Osteoblast (primary cell): Measurements from ENCODE around the gene KLK4. TPM values are rescaled to one million over a fixed set of nuclear protein-coding genes. Genes with fewer than 3 reads are reported as not detected.

Experiments used
- DNase-seq: peaks from one replicate; pipeline ENCODE4 v3.0.0; 2011; ENCODE audit warnings: low spot score, mixed read lengths; ENCODE audit not compliant: insufficient read length; ENCODE audit errors: missing footprints
- H2AFZ ChIP-seq: 2 replicates; pipeline ENCODE4 v1.6.0; 2011; ENCODE audit warnings: mild to moderate bottlenecking, low read length
- H3K27ac ChIP-seq: 2 replicates; pipeline ENCODE4 v1.5.1; 2011; ENCODE audit warnings: mild to moderate bottlenecking, low read depth, low read length, moderate library complexity
- H3K27me3 ChIP-seq: 2 replicates; pipeline ENCODE4 v1.6.0; 2012; ENCODE audit warnings: mild to moderate bottlenecking, control low read depth, inconsistent platforms, low read length, moderate library complexity; ENCODE audit not compliant: insufficient read depth
- H3K36me3 ChIP-seq: 2 replicates; pipeline ENCODE4 v1.5.1; 2011; ENCODE audit warnings: mild to moderate bottlenecking, low read length, control low read depth, moderate library complexity; ENCODE audit not compliant: insufficient read depth
- H3K4me1 ChIP-seq: 2 replicates; pipeline ENCODE4 v1.5.1; 2011; ENCODE audit warnings: mild to moderate bottlenecking, low read length, control low read depth, moderate library complexity; ENCODE audit not compliant: insufficient read depth
- H3K4me2 ChIP-seq: 2 replicates; pipeline ENCODE4 v1.6.0; 2011; ENCODE audit warnings: mild to moderate bottlenecking, low read length; ENCODE audit not compliant: insufficient read depth
- H3K4me3 ChIP-seq: fragments of 200-600 bp; sonication (generic); 3 replicates; pipeline ENCODE4 v1.5.1; 2012; ENCODE audit warnings: mild to moderate bottlenecking, low read length, inconsistent platforms; ENCODE audit not compliant: insufficient read depth
- H3K79me2 ChIP-seq: 2 replicates; pipeline ENCODE4 v1.6.0; 2012; ENCODE audit warnings: mild to moderate bottlenecking, low read length, control low read depth, inconsistent platforms; ENCODE audit not compliant: insufficient read depth
- H3K9me3 ChIP-seq: 2 replicates; pipeline ENCODE4 v1.5.1; 2011; ENCODE audit warnings: low read depth, low read length, control low read depth
- H4K20me1 ChIP-seq: 2 replicates; pipeline ENCODE4 v1.6.0; 2012; ENCODE audit warnings: mild to moderate bottlenecking, low read length, control low read depth; ENCODE audit not compliant: insufficient read depth
- CTCF ChIP-seq: IDR thresholded peaks from 2 replicates; pipeline ENCODE4 v1.5.1; 2011; ENCODE audit warnings: mild to moderate bottlenecking, low read depth, low read length, moderate library complexity; ENCODE audit errors: extremely low read depth
- total RNA-seq: library from RNA; depleted of rRNA; stranded (reverse); fragments of >200 nt; gene quantifications from 2 replicates; pipeline ENCODE4 v1.2.3, GENCODE V29; 2012

KLK4 gene
- total RNA-seq, 1 donor, result not detected

DNA sequence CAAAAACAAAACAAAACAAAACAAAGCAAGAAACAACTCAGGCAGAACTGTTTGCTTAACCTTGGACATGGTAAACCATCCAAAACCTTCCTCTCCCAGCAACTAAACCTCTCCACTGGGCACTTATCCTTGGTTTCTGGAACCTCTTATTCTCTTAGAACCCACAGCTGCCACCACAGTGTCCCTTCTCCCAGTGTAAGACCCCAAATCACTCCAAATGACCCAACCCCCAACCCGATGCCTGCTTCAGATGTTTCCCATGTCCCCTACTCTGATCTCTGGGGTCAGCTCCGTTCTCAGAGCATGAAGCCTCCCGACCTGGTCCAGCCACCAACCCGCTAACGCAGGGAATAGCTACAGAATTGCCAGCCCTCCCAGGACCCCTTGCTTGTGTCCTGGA lies 37.0 kb downstream of the KLK4 start:
- Histone ChIP-seq H3K36me3 (no peaks in the 10 kb centered on the region), H3K4me3 (no peak overlapping the region), H3K9me3 (no peaks in the 10 kb centered on the region), H3K27ac (no peak overlapping the region), H2AFZ (no peak overlapping the region), H3K4me2 (no peak overlapping the region), H4K20me1 (no peaks in the 10 kb centered on the region), H3K4me1 (no peaks in the 10 kb centered on the region), H3K79me2 (no peaks in the 10 kb centered on the region), H3K27me3 (peaks cover 16% of the 10 kb centered on the region)
- no peak for TF ChIP-seq CTCF
- DNase-seq, result no peak

GRCh38 chr19:50873056-50873455 lies 38.1 kb downstream of the KLK4 start, which contains the start of gene KLK2:
TSS of gene KLK2 (plus strand) at chr19:50873439. CDS start at chr19:50873474, 35 bp downstream.
- DNase-seq, result no peak

DNA sequence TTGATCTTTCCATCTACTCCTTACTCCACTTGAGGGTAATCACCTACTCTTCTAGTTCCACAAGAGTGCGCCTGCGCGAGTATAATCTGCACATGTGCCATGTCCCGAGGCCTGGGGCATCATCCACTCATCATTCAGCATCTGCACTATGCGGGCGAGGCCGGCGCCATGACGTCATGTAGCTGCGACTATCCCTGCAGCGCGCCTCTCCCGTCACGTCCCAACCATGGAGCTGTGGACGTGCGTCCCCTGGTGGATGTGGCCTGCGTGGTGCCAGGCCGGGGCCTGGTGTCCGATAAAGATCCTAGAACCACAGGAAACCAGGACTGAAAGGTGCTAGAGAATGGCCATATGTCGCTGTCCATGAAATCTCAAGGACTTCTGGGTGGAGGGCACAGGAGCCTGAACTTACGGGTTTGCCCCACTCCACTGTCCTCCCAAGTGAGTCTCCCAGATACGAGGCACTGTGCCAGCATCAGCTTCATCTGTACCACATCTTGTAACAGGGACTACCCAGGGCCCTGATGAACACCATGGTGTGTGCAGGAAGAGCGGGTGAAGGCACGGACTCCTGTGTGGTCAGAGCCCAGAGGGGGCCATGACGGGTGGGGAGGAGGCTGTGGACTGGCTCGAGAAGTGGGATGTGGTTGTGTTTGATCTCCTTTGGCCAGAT lies 40.6 kb downstream of the KLK4 start:
- H3K27ac ChIP-seq, result no peak overlapping the region
- H2AFZ ChIP-seq, result no peak overlapping the region
- H3K79me2 ChIP-seq, result no peaks in the 10 kb centered on the region
- no peaks in the 10 kb centered on the region for H4K20me1 ChIP-seq
- no peaks in the 10 kb centered on the region for H3K9me3 ChIP-seq
- no peak for DNase-seq
- no peak for TF ChIP-seq CTCF
- H3K4me3 ChIP-seq, result no peak overlapping the region
- H3K4me1 ChIP-seq, result no peaks in the 10 kb centered on the region
- H3K4me2 ChIP-seq, result no peak overlapping the region
- no peaks in the 10 kb centered on the region for H3K36me3 ChIP-seq
- H3K27me3 ChIP-seq, result peaks cover 16% of the 10 kb centered on the region

More at GRCh38 chr19:50873056-50873455, 38.1 kb downstream of the KLK4 start, which contains the start of gene KLK2:
- no peak within 1 kb of the TSS for H3K4me3 ChIP-seq
- no peak within 1 kb of the TSS for H3K4me2 ChIP-seq
- H4K20me1 ChIP-seq, result no peaks in the 10 kb centered on the region
- no peak within 1 kb of the TSS for H3K27ac ChIP-seq
- H3K36me3 ChIP-seq, result no peaks in the 10 kb centered on the region
- H3K79me2 ChIP-seq, result no peaks in the 10 kb centered on the region
- no peak for TF ChIP-seq CTCF
- no peaks in the 10 kb centered on the region for H3K9me3 ChIP-seq
- H2AFZ ChIP-seq, result no peak within 1 kb of the TSS
- H3K4me1 ChIP-seq, result no peaks in the 10 kb centered on the region
- H3K27me3 ChIP-seq, result peaks cover 16% of the 10 kb centered on the region

- no peak overlapping the region for H2AFZ ChIP-seq
- H3K27ac ChIP-seq, result no peak overlapping the region
- peaks cover 13% of the 10 kb centered on the region for H3K27me3 ChIP-seq
- no peaks in the 10 kb centered on the region for H3K36me3 ChIP-seq
- no peaks in the 10 kb centered on the region for H3K9me3 ChIP-seq
- H3K4me2 ChIP-seq, result no peak overlapping the region
- no peak for TF ChIP-seq CTCF
- no peak for DNase-seq
- H4K20me1 ChIP-seq, result no peaks in the 10 kb centered on the region
- no peaks in the 10 kb centered on the region for H3K79me2 ChIP-seq
- H3K4me1 ChIP-seq, result no peaks in the 10 kb centered on the region
- no peak overlapping the region for H3K4me3 ChIP-seq
Measured at GRCh38 chr19:50869479-50869878, 41.7 kb downstream of the KLK4 start.
